HepG2 (cell line): ENCODE measurements around the gene NACC2. TPM values are rescaled to one million over a fixed set of nuclear protein-coding genes. Genes with fewer than 3 reads are reported as not detected.

Experiments
- ATAC-seq: fragments of 200-7000 bp; cut with Tn5 transposase; 3 replicates; pipeline ENCODE4 v1.9.1; 2020; ENCODE audit warnings: mild to moderate bottlenecking, moderate library complexity
- BruUV-seq: library from RNA; stranded (reverse); fragments of 400-500 nt; replicated peaks from 2 replicates; lab custom pipeline; 2021; lab: Mats Ljungman, UMichigan
- CTCF ChIA-PET: fragments of 300-600 bp; formaldehyde crosslinking; extraction: SDS; loops from one replicate; lab custom pipeline; 2021; ENCODE audit warnings: low total read pairs, inconsistent platforms, low intra/inter-chr PET ratio; lab: Yijun Ruan, JAX
- POLR2A ChIA-PET: fragments of 350-600 bp; sonication (Branson Sonifier 250); formaldehyde crosslinking; loops from one replicate; lab custom pipeline; 2020; ENCODE audit warnings: antibody characterized with exemption, inconsistent platforms; lab: Yijun Ruan, JAX
- DNase-seq: peaks from one replicate; pipeline ENCODE4 v3.0.0-alpha.2; 2015; ENCODE audit warnings: low spot score
- FAIRE-seq: peaks from 3 replicates; lab custom pipeline; 2011; peaks lifted over from hg19 to GRCh38; lab: Jason Lieb, UNC
- H2AFZ ChIP-seq: one replicate; pipeline ENCODE4 v1.6.1; 2011; ENCODE audit warnings: low read length, inconsistent platforms
- H3K27ac ChIP-seq: fragments of 300-600 bp; 3 replicates; pipeline ENCODE4 v1.8.0; 2011; ENCODE audit warnings: mixed run types, mild to moderate bottlenecking, mixed read lengths, low read length, inconsistent platforms; ENCODE audit not compliant: insufficient read depth; ENCODE audit errors: extremely low read length
- H3K27me3 ChIP-seq, 2 experiments: fragments of 200-600 bp in 1 of 2; 2 replicates in 1 of 2; 3 replicates in 1 of 2; pipeline versions ENCODE4 v1.6.0 to v1.8.0; 2011; ENCODE audit warnings: low read length in 2 of 2, mild to moderate bottlenecking in 2 of 2, moderate library complexity in 2 of 2, inconsistent platforms in 1 of 2; ENCODE audit not compliant: insufficient read depth in 2 of 2, control insufficient read depth in 1 of 2
- H3K36me3 ChIP-seq, 2 experiments: fragments of 200-600 bp in 1 of 2; replicated peaks in 1 of 2; 2 replicates in 1 of 2; 3 replicates in 1 of 2; pipeline versions ENCODE4 v1.5.1 to v1.8.0; 2011; ENCODE audit warnings: low read length in 2 of 2, inconsistent platforms in 1 of 2; ENCODE audit not compliant: insufficient read depth in 2 of 2, control insufficient read depth in 1 of 2
- H3K4me1 ChIP-seq: 2 replicates; pipeline ENCODE4 v1.5.1; 2012; ENCODE audit warnings: low read length, inconsistent platforms; ENCODE audit not compliant: insufficient read depth
- H3K4me2 ChIP-seq: 2 replicates; pipeline ENCODE4 v1.6.0; 2011; ENCODE audit warnings: low read depth, low read length, inconsistent platforms
- H3K4me3 ChIP-seq, 3 experiments: fragments of 200-600 bp in 1 of 3; sonication (generic), shearing (Covaris generic) in 1 of 3; replicated peaks in 1 of 3; 2 replicates each; pipeline ENCODE4 v1.5.1; 2011 to 2016; ENCODE audit warnings: low read length in 3 of 3, inconsistent platforms in 2 of 3, low read depth in 2 of 3, mild to moderate bottlenecking in 2 of 3, control low read depth in 1 of 3, mixed read lengths in 1 of 3; ENCODE audit not compliant: insufficient read depth in 1 of 3
- H3K79me2 ChIP-seq: one replicate; pipeline ENCODE4 v1.6.1; 2011; ENCODE audit warnings: low read length, inconsistent platforms; ENCODE audit not compliant: insufficient read depth
- H3K9ac ChIP-seq: 2 replicates; pipeline ENCODE4 v1.6.0; 2011; ENCODE audit warnings: mild to moderate bottlenecking, low read depth, low read length, inconsistent platforms; ENCODE audit not compliant: insufficient read depth
- H3K9me3 ChIP-seq: 2 replicates; pipeline ENCODE4 v1.5.1; 2012; ENCODE audit warnings: mild to moderate bottlenecking, low read length
- H4K20me1 ChIP-seq: 2 replicates; pipeline ENCODE4 v1.6.0; 2011; ENCODE audit warnings: inconsistent platforms, mild to moderate bottlenecking, low read length, moderate library complexity; ENCODE audit not compliant: insufficient read depth
- AGO2 ChIP-seq: fragments of 200-400 bp; formaldehyde crosslinking; optimal IDR thresholded peaks from 2 replicates; pipeline ENCODE3; 2017; ENCODE audit warnings: mild to moderate bottlenecking, low read depth, low read length, moderate library complexity
- IKZF4 ChIP-seq: sonication (generic); formaldehyde crosslinking; IDR thresholded peaks from 2 replicates; pipeline ENCODE4 v1.5.1; 2020; ENCODE audit warnings: borderline replicate concordance, mild to moderate bottlenecking, low read depth, missing genetic modification reagents; ENCODE audit errors: not compliant biosample characterization
- SPEN ChIP-seq: sonication (generic); formaldehyde crosslinking; IDR thresholded peaks from 2 replicates; pipeline ENCODE4 v1.5.1; 2020; ENCODE audit warnings: low read depth, mild to moderate bottlenecking, missing genetic modification reagents
- ZSCAN25 ChIP-seq: sonication (generic); formaldehyde crosslinking; IDR thresholded peaks from 2 replicates; pipeline ENCODE4 v1.8.0; 2022; ENCODE audit warnings: mild to moderate bottlenecking, missing genetic modification reagents
- WGBS: methylation state at CpG from one replicate; pipeline ENCODE4 v1.1.6; 2017; ENCODE audit warnings: low lambda C conversion rate; 5-methylcytosine and 5-hydroxymethylcytosine counted together
- in situ Hi-C: cut with HindIII; loops from 2 replicates; pipeline ENCODE4 v1.10.0; 2017; ENCODE audit warnings: low pct_unique_long_range_greater_than_20kb; ENCODE audit not compliant: extremely low pct_ligation_motif_present
- intact Hi-C: fragments of 100-400 bp; cut with micrococcal nuclease; formaldehyde crosslinking; loops from one replicate; pipeline ENCODE4 v1.10.0; 2022; ENCODE audit not compliant: unreplicated experiment
- polyA plus RNA-seq, 8 experiments: library from polyadenylated mRNA; depleted of rRNA in 3 of 8; stranded (reverse) in 7 of 8; unstranded in 1 of 8; fragments of >200 nt; fragmentation: Illumina TruSeq in 4 of 8; extraction: Trizol in 4 of 8; gene quantifications; 2 replicates each; pipeline versions ENCODE4 v1.2.1 to v1.2.3, GENCODE V29; 2011 to 2016; ENCODE audit warnings: low read depth in 4 of 8, missing spikeins in 1 of 8, mixed read lengths in 1 of 8; ENCODE audit not compliant: insufficient read depth in 1 of 8
- total RNA-seq, 5 experiments: library from RNA; depleted of rRNA; stranded (reverse); fragments of >200 nt; fragmentation: Illumina TruSeq; extraction: Trizol; gene quantifications; 2 replicates each; pipeline ENCODE4 v1.2.3, GENCODE V29; 2016; ENCODE audit warnings: low read depth in 1 of 5
- TF ChIP-seq, protein P1 (sequence below): IDR thresholded peaks from 2 replicates; pipeline ENCODE4 v1.6.1; 2016; ENCODE audit warnings: low read depth, missing genetic modification reagents, missing compliant biosample characterization

The NACC2 gene
- total and polyA plus RNA-seq, 2 of the 13 experiments (the other 11 are each of a cell fraction or from before 2014, with no cell fraction given) = 5.9 to 12.3 TPM

- TF ChIP-seq, protein P1, sequence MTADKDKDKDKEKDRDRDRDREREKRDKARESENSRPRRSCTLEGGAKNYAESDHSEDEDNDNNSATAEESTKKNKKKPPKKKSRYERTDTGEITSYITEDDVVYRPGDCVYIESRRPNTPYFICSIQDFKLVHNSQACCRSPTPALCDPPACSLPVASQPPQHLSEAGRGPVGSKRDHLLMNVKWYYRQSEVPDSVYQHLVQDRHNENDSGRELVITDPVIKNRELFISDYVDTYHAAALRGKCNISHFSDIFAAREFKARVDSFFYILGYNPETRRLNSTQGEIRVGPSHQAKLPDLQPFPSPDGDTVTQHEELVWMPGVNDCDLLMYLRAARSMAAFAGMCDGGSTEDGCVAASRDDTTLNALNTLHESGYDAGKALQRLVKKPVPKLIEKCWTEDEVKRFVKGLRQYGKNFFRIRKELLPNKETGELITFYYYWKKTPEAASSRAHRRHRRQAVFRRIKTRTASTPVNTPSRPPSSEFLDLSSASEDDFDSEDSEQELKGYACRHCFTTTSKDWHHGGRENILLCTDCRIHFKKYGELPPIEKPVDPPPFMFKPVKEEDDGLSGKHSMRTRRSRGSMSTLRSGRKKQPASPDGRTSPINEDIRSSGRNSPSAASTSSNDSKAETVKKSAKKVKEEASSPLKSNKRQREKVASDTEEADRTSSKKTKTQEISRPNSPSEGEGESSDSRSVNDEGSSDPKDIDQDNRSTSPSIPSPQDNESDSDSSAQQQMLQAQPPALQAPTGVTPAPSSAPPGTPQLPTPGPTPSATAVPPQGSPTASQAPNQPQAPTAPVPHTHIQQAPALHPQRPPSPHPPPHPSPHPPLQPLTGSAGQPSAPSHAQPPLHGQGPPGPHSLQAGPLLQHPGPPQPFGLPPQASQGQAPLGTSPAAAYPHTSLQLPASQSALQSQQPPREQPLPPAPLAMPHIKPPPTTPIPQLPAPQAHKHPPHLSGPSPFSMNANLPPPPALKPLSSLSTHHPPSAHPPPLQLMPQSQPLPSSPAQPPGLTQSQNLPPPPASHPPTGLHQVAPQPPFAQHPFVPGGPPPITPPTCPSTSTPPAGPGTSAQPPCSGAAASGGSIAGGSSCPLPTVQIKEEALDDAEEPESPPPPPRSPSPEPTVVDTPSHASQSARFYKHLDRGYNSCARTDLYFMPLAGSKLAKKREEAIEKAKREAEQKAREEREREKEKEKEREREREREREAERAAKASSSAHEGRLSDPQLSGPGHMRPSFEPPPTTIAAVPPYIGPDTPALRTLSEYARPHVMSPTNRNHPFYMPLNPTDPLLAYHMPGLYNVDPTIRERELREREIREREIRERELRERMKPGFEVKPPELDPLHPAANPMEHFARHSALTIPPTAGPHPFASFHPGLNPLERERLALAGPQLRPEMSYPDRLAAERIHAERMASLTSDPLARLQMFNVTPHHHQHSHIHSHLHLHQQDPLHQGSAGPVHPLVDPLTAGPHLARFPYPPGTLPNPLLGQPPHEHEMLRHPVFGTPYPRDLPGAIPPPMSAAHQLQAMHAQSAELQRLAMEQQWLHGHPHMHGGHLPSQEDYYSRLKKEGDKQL (CRISPR knock-in tag) = no peak
- TF ChIP-seq SPEN (CRISPR knock-in tag) (no peak), ZSCAN25 (CRISPR knock-in tag) (no peak)
Measured at GRCh38 chr9:136075881-136076678, 19.0 kb downstream of the NACC2 start (continued).

- Histone ChIP-seq H4K20me1 (peaks cover 9% of the 10 kb centered on the region; the same call in 1 of the 2 replicates), H3K4me2 (no peak overlapping the region), H3K79me2 (peaks cover 36% of the 10 kb centered on the region), H3K27ac (no peak overlapping the region), H3K27me3 (no peaks in the 10 kb centered on the region), H3K4me1 (no peaks in the 10 kb centered on the region), H2AFZ (no peak overlapping the region), H3K9me3 (no peaks in the 10 kb centered on the region), H3K4me3 (no peak overlapping the region), H3K36me3 (peaks cover 8 to 11% of the 10 kb centered on the region in 2 experiments; a peak in 4 of 5 replicates), H3K9ac (no peak overlapping the region)
- CTCF ChIA-PET = no interaction called here
- peak; percentile 19 for TF ChIP-seq AGO2
- TF ChIP-seq IKZF4 = no peak
- WGBS = 95% methylated on average over 22 of the region's 35 CpGs
- intact Hi-C loops = no loop called here
- ATAC-seq (no peak), FAIRE-seq (no peak), DNase-seq (no peak)
- POLR2A ChIA-PET = no interaction called here
- BruUV-seq = no TSS peak
- in situ Hi-C loops = no loop called here
Measured at GRCh38 chr9:136075134-136075841, 19.8 kb downstream of the NACC2 start.
